Posterior cingulate gyrus (tissue), 11 donors: Measurements from ENCODE around the gene PRKG1.
"Not testable (repeated sequence)": the region's sequence is repeated elsewhere in the genome, so short reads cannot be mapped to it uniquely, and the experiment has no call there.

Experiments
- DNase-seq, 10 donors: peaks; one replicate each; pipeline versions ENCODE4 v3.0.0 to v3.0.0-alpha.2; 2020 to 2021; ENCODE audit warnings: mixed read lengths in 3 of 10
- intact Hi-C: fragments of 100-400 bp; cut with DNase I; formaldehyde crosslinking; loops from one replicate; pipeline ENCODE4 v1.15.1; 2023

Gene PRKG1

DNA sequence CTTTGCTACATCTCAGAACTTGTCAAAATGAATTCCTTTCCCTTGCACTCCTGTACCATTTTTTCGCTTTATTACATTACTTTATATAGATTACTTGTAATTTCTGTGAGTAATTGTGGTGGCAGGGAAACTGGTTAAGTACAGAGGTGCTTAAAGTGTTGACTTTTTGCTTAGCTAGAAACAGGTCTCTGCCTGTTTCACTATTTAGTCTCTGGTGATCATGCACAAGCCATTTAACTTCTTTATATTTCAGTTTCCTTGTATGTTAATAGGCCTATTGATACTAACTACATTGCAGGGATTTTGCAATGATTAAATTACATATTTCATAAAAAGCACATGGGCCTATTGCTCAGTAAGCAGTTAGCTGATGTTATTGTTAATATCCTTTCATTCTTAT is 233.8 kb downstream of the PRKG1 start:
- intact Hi-C loops, result no loop called here
- DNase-seq, result no peak

DNA sequence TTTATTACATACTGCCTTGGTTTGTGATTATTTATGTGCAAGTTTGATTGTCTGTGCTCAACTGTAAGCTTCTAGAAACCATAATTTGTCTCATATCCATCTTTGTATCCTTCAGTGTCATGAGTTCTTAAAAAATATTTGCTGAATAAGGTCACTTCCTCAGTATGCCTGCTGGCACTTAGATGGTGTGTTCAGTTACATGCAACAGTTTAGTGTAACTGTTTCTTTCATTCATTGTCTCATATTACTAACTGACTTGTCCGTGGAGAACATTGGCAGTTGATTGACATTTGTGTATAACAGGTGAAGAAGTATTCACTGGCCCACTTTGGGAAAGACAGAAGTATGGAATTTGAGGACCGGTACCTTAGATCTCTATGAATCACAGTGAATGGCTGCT is 236.9 kb downstream of the PRKG1 start:
- intact Hi-C loops, result no loop called here
- no peak for DNase-seq

- intact Hi-C loops, result no loop called here
- DNase-seq, result no peak
These were observed 238.5 kb downstream of the PRKG1 start for GRCh38 chr10:51312817-51313216.

GRCh38 chr10:51313251-51313650 is 239.0 kb downstream of the PRKG1 start:
- no peak for DNase-seq
- intact Hi-C loops, result no loop called here

GRCh38 chr10:51313773-51314478 is 239.6 kb downstream of the PRKG1 start:
- intact Hi-C loops, result no loop called here
- no peak for DNase-seq

- DNase-seq, result no peak
- intact Hi-C loops, result no loop called here
These were observed 240.2 kb downstream of the PRKG1 start for GRCh38 chr10:51314481-51314880.

DNA sequence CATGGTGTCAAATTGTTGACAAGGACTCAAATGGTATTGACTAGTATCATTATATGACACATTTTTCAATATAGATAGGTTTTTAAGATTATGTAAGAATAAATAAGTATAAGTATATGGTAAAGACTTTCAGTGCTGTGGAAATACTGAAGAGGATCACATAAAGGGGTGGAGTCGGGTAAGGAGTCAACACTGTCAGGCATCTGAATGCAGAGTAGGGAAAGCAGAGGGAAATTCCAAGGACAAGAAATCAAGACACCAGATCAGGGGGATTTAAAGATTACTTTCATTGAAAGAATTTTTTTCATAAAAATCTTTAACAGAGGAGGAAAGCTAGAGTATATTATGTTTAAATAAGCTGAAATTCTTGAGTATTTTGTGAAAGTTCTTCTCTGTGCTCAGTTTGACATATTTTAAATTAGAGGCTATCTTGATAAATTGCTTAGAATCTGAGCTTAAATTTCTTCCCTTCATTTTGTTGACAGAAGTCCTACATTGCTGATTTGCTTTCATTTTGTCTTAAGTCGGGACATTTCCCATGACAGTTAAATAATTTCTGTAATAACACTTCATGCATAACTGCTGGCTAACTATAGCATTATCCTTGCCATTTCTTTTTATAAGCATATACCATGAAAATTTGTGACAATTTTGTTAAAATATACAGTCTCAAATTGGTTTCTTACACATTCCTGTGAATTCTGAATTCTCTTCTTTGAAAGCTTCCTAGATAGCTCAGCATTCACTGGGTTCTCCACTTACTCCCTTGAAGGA is 244.3 kb downstream of the PRKG1 start:
- DNase-seq, result no peak
- intact Hi-C loops, result no loop called here

DNA sequence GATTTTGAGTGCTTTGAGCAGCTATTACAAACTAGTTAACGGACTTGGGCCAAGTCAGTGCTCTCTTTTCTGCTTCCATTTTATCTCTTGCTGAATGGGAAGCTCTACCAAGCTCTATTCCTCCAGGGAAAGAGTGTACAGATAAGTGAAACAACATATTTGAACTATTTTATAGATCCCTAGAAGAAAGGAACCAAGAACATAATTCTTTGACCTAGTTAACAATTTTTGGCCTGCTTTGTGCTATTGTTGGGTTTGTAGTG is 244.8 kb downstream of the PRKG1 start:
- intact Hi-C loops, result no loop called here
- DNase-seq, result no peak

- DNase-seq, result no peak
- intact Hi-C loops, result no loop called here
These were observed 247.0 kb downstream of the PRKG1 start for GRCh38 chr10:51321300-51321699.

GRCh38 chr10:51321980-51322379 is 247.7 kb downstream of the PRKG1 start:
- intact Hi-C loops, result no loop called here
- DNase-seq, result no peak

DNA sequence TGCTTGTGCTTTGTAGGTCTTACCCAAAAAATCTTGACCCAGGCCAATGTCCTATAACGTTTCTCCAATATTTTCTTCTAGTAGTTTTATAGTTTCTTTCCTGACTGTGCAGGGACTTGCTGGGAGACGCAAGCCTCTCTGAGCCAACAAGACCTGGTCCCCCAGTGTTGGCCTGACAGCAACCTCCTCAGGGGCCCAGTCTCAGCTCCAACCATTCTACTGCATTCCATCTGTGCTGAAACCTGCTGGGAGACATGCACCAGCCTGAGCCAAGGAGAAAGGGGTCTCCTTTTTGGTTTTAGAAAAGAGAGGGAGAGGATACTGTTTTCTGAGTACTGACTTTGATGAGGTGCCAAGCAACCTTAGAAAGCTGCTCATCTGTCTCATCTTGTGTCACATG is 251.4 kb downstream of the PRKG1 start:
- intact Hi-C loops, result no loop called here
- no peak for DNase-seq

DNA sequence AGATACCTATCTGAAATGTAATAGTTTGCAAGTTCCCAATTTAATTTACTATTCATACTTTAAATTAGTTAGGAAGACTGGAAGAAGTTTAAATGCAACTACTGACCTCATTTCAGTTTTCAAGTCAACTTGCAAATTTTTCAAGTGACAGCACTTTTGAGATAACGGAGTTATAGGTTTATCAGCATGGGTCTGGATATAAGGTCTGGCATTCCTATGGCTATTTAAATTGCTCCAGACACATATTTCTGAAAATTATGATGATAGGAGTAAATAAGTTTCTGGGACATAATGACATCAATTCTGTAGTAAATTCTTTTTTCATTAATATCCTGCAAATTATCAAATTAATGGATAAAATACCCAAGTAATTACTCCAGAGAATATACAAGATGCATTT is 251.9 kb downstream of the PRKG1 start:
- intact Hi-C loops, result no loop called here
- DNase-seq, result no peak

DNA sequence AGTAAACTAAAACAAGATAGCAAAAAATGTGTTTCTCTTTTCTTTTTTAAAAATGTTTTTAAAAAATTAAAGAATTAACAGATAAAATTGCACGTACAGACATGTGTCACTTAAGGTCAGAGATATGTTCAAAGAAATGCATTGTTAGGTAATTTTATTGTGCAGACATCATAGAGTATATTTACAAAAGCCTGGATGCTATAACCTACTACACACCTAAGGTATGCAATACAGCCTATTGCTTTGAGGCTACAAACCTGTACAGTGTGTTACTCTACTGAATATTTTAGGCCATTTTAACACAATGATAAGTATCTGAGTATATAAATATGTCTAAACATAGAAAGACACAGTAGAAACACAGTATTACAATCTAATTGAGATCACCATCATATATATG is 253.1 kb downstream of the PRKG1 start:
- intact Hi-C loops, result no loop called here
- DNase-seq, result no peak

DNA sequence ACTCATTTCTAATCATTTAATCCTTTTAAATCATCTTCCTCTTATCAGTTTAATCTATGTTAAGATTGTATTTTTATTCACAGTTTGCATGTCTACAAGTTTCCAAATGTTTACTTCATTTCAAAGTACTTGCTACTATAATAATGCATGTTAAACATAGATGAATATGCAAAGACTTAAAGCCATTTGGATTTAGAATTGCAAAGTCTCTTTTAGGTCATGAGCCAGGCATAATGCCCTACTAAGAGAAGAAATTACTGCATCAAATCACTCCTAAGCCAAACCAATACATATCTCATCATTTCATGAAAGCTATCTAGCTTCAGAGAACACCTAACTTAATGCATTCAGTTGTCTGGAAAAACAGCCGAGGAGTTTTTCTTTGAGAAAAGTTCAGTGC is 266.1 kb downstream of the PRKG1 start:
- intact Hi-C loops, result no loop called here
- DNase-seq, result no peak

GRCh38 chr10:51340845-51341610 is 266.7 kb downstream of the PRKG1 start:
- intact Hi-C loops, result no loop called here
- DNase-seq, result no peak

- intact Hi-C loops, DNase-seq: not testable (repeated sequence)
These were observed 267.5 kb downstream of the PRKG1 start for GRCh38 chr10:51341745-51342144.

- intact Hi-C loops, result no loop called here
- DNase-seq, result no peak
These were observed 268.1 kb downstream of the PRKG1 start for GRCh38 chr10:51342381-51342780.

GRCh38 chr10:51343391-51343790 is 269.1 kb downstream of the PRKG1 start:
- intact Hi-C loops, result no loop called here

GRCh38 chr10:51344371-51344770 is 270.1 kb downstream of the PRKG1 start:
- intact Hi-C loops, result no loop called here

More at GRCh38 chr10:51343391-51343790, 269.1 kb downstream of the PRKG1 start:
- no peak for DNase-seq

DNA sequence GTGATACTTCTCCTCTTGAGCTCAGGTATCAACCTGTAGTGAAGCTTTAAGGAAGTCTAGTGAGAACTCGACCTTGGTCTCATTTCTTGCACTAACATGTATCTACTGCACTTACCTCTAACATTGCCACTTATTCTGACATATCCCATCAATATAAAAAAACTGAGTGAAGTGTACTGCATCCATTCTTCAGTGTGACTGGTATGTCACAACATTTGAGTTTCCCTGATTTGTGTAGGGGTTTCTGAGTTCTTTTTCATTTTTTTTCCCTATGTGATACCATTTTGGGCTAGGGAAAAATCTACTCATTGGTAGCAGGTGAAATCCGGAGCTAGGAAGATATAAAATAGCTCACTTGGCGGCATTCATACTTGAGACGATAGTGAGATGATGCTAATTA is 274.3 kb downstream of the PRKG1 start:
- intact Hi-C loops, result no loop called here
- DNase-seq, result no peak

More at GRCh38 chr10:51344371-51344770, 270.1 kb downstream of the PRKG1 start:
- DNase-seq, result no peak

- intact Hi-C loops, result no loop called here
- DNase-seq, result no peak
These were observed 282.9 kb downstream of the PRKG1 start for GRCh38 chr10:51357170-51357569.

GRCh38 chr10:51358227-51358626 is 283.9 kb downstream of the PRKG1 start:
- no peak for DNase-seq
- intact Hi-C loops, result no loop called here
